Mesodermal cell (in vitro differentiated cells): ENCODE measurements around the gene CCDC158.

ENCODE experiments used
- H3K27ac ChIP-seq: 2 replicates; pipeline ENCODE4 v1.7.0; 2013; ENCODE audit warnings: mild to moderate bottlenecking, low read depth, low read length, moderate library complexity; ENCODE audit not compliant: severe bottlenecking
- H3K36me3 ChIP-seq: 2 replicates; pipeline ENCODE4 v1.7.1; 2013; ENCODE audit warnings: mild to moderate bottlenecking, low read length, moderate library complexity; ENCODE audit not compliant: control insufficient read depth, insufficient read depth
- H3K4me1 ChIP-seq: one replicate; pipeline ENCODE4 v1.7.1; 2013; ENCODE audit warnings: mild to moderate bottlenecking, low read length; ENCODE audit not compliant: insufficient read depth, control insufficient read depth, poor library complexity, severe bottlenecking
- H3K4me3 ChIP-seq: 2 replicates; pipeline ENCODE4 v1.7.0; 2013; ENCODE audit warnings: low read length, control low read depth, mild to moderate bottlenecking; ENCODE audit not compliant: insufficient read depth, poor library complexity, severe bottlenecking; ENCODE audit errors: extremely low read depth
- H3K9me3 ChIP-seq: 2 replicates; pipeline ENCODE4 v1.7.1; 2013; ENCODE audit warnings: mild to moderate bottlenecking, low read length, moderate library complexity; ENCODE audit not compliant: control insufficient read depth
- WGBS, 2 experiments: methylation state at CpG; one replicate each; pipeline ENCODE4 v1.1.5; 2013; ENCODE audit warnings: missing lambda C conversion rate in 2 of 2; ENCODE audit not compliant: insufficient coverage in 2 of 2; 5-methylcytosine and 5-hydroxymethylcytosine counted together

Gene CCDC158

GRCh38 chr4:76386566-76387305 is 34.2 kb downstream of the CCDC158 start:
- H3K9me3 ChIP-seq, result no peaks in the 10 kb centered on the region
- H3K4me3 ChIP-seq, result no peak overlapping the region
- no peaks in the 10 kb centered on the region for H3K4me1 ChIP-seq
- H3K27ac ChIP-seq, result no peak overlapping the region
- no peaks in the 10 kb centered on the region for H3K36me3 ChIP-seq
- 86 to 89% methylated on average over 3 to 4 of the region's 6 CpGs for WGBS, 2 experiments

GRCh38 chr4:76385974-76386373 is 35.0 kb downstream of the CCDC158 start:
- no peak overlapping the region for H3K4me3 ChIP-seq
- 80% methylated on average over 2 of the region's 6 CpGs; no CpG with 5 or more reads in 1 of the 2 experiments for WGBS, 2 experiments
- H3K27ac ChIP-seq, result no peak overlapping the region
- no peaks in the 10 kb centered on the region for H3K4me1 ChIP-seq
- no peaks in the 10 kb centered on the region for H3K36me3 ChIP-seq
- H3K9me3 ChIP-seq, result no peaks in the 10 kb centered on the region

- no peak overlapping the region for H3K27ac ChIP-seq
- no peaks in the 10 kb centered on the region for H3K4me1 ChIP-seq
- H3K4me3 ChIP-seq, result no peak overlapping the region
- WGBS, 2 experiments, result 81 to 92% methylated on average over 3 of the region's 4 CpGs
- no peaks in the 10 kb centered on the region for H3K36me3 ChIP-seq
- H3K9me3 ChIP-seq, result no peaks in the 10 kb centered on the region
These were observed 36.9 kb downstream of the CCDC158 start for GRCh38 chr4:76384052-76384451.

GRCh38 chr4:76383001-76383400 is 37.9 kb downstream of the CCDC158 start:
- Histone ChIP-seq H3K36me3 (no peaks in the 10 kb centered on the region), H3K27ac (no peak overlapping the region), H3K4me3 (no peak overlapping the region), H3K9me3 (no peaks in the 10 kb centered on the region), H3K4me1 (no peaks in the 10 kb centered on the region)
- WGBS, 2 experiments, result 100% methylated on average over 1 of the region's 2 CpGs; no CpG with 5 or more reads in 1 of the 2 experiments

GRCh38 chr4:76381986-76382385 is 39.0 kb downstream of the CCDC158 start:
- Histone ChIP-seq H3K27ac (no peak overlapping the region), H3K4me3 (no peak overlapping the region), H3K4me1 (no peaks in the 10 kb centered on the region), H3K9me3 (no peaks in the 10 kb centered on the region), H3K36me3 (no peaks in the 10 kb centered on the region)
- no CpG with 5 or more reads among the region's 3 CpGs for WGBS, 2 experiments

- no peaks in the 10 kb centered on the region for H3K36me3 ChIP-seq
- H3K9me3 ChIP-seq, result no peaks in the 10 kb centered on the region
- H3K27ac ChIP-seq, result no peak overlapping the region
- WGBS, 2 experiments, result 84 to 89% methylated on average over 6 of the region's 6 CpGs
- no peaks in the 10 kb centered on the region for H3K4me1 ChIP-seq
- H3K4me3 ChIP-seq, result no peak overlapping the region
These were observed 40.4 kb downstream of the CCDC158 start for GRCh38 chr4:76380561-76380960.

GRCh38 chr4:76377911-76378310 is 43.0 kb downstream of the CCDC158 start:
- H3K36me3 ChIP-seq, result no peaks in the 10 kb centered on the region
- H3K4me1 ChIP-seq, result no peaks in the 10 kb centered on the region
- 20 to 61% methylated on average over 2 to 4 of the region's 5 CpGs for WGBS, 2 experiments
- H3K27ac ChIP-seq, result no peak overlapping the region
- H3K4me3 ChIP-seq, result no peak overlapping the region
- H3K9me3 ChIP-seq, result no peaks in the 10 kb centered on the region

GRCh38 chr4:76377481-76377901 is 43.5 kb downstream of the CCDC158 start:
- 43 to 65% methylated on average over 1 to 2 of the region's 4 CpGs for WGBS, 2 experiments
- no peak overlapping the region for H3K27ac ChIP-seq
- H3K9me3 ChIP-seq, result no peaks in the 10 kb centered on the region
- H3K36me3 ChIP-seq, result no peaks in the 10 kb centered on the region
- H3K4me3 ChIP-seq, result no peak overlapping the region
- no peaks in the 10 kb centered on the region for H3K4me1 ChIP-seq

- Histone ChIP-seq H3K36me3 (no peaks in the 10 kb centered on the region), H3K4me3 (no peak overlapping the region), H3K27ac (no peak overlapping the region), H3K4me1 (no peaks in the 10 kb centered on the region), H3K9me3 (no peaks in the 10 kb centered on the region)
- WGBS, 2 experiments, result no CpG with 5 or more reads among the region's 1 CpG
These were observed 44.4 kb downstream of the CCDC158 start for GRCh38 chr4:76376534-76376933.

GRCh38 chr4:76375703-76376102 is 45.2 kb downstream of the CCDC158 start:
- Histone ChIP-seq H3K27ac (no peak overlapping the region), H3K4me3 (no peak overlapping the region), H3K36me3 (no peaks in the 10 kb centered on the region), H3K9me3 (no peaks in the 10 kb centered on the region), H3K4me1 (no peaks in the 10 kb centered on the region)
- WGBS, 2 experiments, result no CpG with 5 or more reads among the region's 1 CpG

- H3K9me3 ChIP-seq, result no peaks in the 10 kb centered on the region
- no CpG with 5 or more reads among the region's 1 CpG for WGBS, 2 experiments
- no peaks in the 10 kb centered on the region for H3K36me3 ChIP-seq
- no peaks in the 10 kb centered on the region for H3K4me1 ChIP-seq
- no peak overlapping the region for H3K27ac ChIP-seq
- H3K4me3 ChIP-seq, result no peak overlapping the region
These were observed 46.1 kb downstream of the CCDC158 start for GRCh38 chr4:76374798-76375197.
